Measurements from ENCODE around the gene LONRF2.
"Not testable (repeated sequence)": the region's sequence is repeated elsewhere in the genome, so short reads cannot be mapped to it uniquely, and the experiment has no call there.

LONRF2 gene

GRCh38 chr2:100260712-100261620, 61.3 kb downstream of the LONRF2 start:
- H3K4me3 Mint-ChIP-seq = no peak overlapping the region
- no peaks in the 10 kb centered on the region for H3K27me3 Mint-ChIP-seq (ENCODE audit: low read depth)
- no peaks in the 10 kb centered on the region for H3K36me3 Mint-ChIP-seq (ENCODE audit: low read depth)
- H3K4me1 Mint-ChIP-seq (ENCODE audit: low read depth) = no peaks in the 10 kb centered on the region
- H3K9me3 Mint-ChIP-seq = no peaks in the 10 kb centered on the region
- no peak overlapping the region for H3K27ac Mint-ChIP-seq

GRCh38 chr2:100259106-100259505, 63.2 kb downstream of the LONRF2 start:
- H3K27me3 Mint-ChIP-seq (ENCODE audit: low read depth) = no peaks in the 10 kb centered on the region
- no peak overlapping the region for H3K27ac Mint-ChIP-seq
- H3K36me3 Mint-ChIP-seq (ENCODE audit: low read depth) = no peaks in the 10 kb centered on the region
- no peak overlapping the region for H3K4me3 Mint-ChIP-seq
- no peaks in the 10 kb centered on the region for H3K4me1 Mint-ChIP-seq (ENCODE audit: low read depth)
- H3K9me3 Mint-ChIP-seq = no peaks in the 10 kb centered on the region

GRCh38 chr2:100257939-100258338, 64.4 kb downstream of the LONRF2 start:
- H3K36me3 Mint-ChIP-seq (ENCODE audit: low read depth) = no peaks in the 10 kb centered on the region
- H3K4me1 Mint-ChIP-seq (ENCODE audit: low read depth) = no peaks in the 10 kb centered on the region
- no peak overlapping the region for H3K4me3 Mint-ChIP-seq
- H3K27me3 Mint-ChIP-seq (ENCODE audit: low read depth) = no peaks in the 10 kb centered on the region
- no peak overlapping the region for H3K27ac Mint-ChIP-seq
- no peaks in the 10 kb centered on the region for H3K9me3 Mint-ChIP-seq

- Mint-ChIP-seq H3K36me3 (ENCODE audit: low read depth) (no peaks in the 10 kb centered on the region), H3K9me3 (no peaks in the 10 kb centered on the region), H3K4me3 (no peak overlapping the region), H3K27me3 (ENCODE audit: low read depth) (no peaks in the 10 kb centered on the region), H3K27ac (no peak overlapping the region), H3K4me1 (ENCODE audit: low read depth) (no peaks in the 10 kb centered on the region)
Measured at GRCh38 chr2:100256849-100257248, 65.5 kb downstream of the LONRF2 start.

- no peaks in the 10 kb centered on the region for H3K4me1 Mint-ChIP-seq (ENCODE audit: low read depth)
- no peaks in the 10 kb centered on the region for H3K9me3 Mint-ChIP-seq
- H3K4me3 Mint-ChIP-seq = no peak overlapping the region
- no peaks in the 10 kb centered on the region for H3K27me3 Mint-ChIP-seq (ENCODE audit: low read depth)
- no peaks in the 10 kb centered on the region for H3K36me3 Mint-ChIP-seq (ENCODE audit: low read depth)
- H3K27ac Mint-ChIP-seq = no peak overlapping the region
Measured at GRCh38 chr2:100256416-100256815, 65.9 kb downstream of the LONRF2 start.

- Mint-ChIP-seq H3K27ac (no peak overlapping the region), H3K36me3 (ENCODE audit: low read depth) (no peaks in the 10 kb centered on the region)
Measured at GRCh38 chr2:100254646-100255210, 67.6 kb downstream of the LONRF2 start.

GRCh38 chr2:100253786-100254185, 68.5 kb downstream of the LONRF2 start:
- H3K27ac Mint-ChIP-seq = no peak overlapping the region
- no peaks in the 10 kb centered on the region for H3K9me3 Mint-ChIP-seq
- H3K4me1 Mint-ChIP-seq (ENCODE audit: low read depth) = no peaks in the 10 kb centered on the region
- H3K4me3 Mint-ChIP-seq = no peak overlapping the region
- no peaks in the 10 kb centered on the region for H3K36me3 Mint-ChIP-seq (ENCODE audit: low read depth)
- H3K27me3 Mint-ChIP-seq (ENCODE audit: low read depth) = no peaks in the 10 kb centered on the region

More at GRCh38 chr2:100254646-100255210, 67.6 kb downstream of the LONRF2 start:
- H3K4me1 Mint-ChIP-seq (ENCODE audit: low read depth) = no peaks in the 10 kb centered on the region
- H3K9me3 Mint-ChIP-seq = no peaks in the 10 kb centered on the region
- no peaks in the 10 kb centered on the region for H3K27me3 Mint-ChIP-seq (ENCODE audit: low read depth)
- no peak overlapping the region for H3K4me3 Mint-ChIP-seq

- no peaks in the 10 kb centered on the region for H3K9me3 Mint-ChIP-seq
- no peak overlapping the region for H3K27ac Mint-ChIP-seq
- H3K4me1 Mint-ChIP-seq (ENCODE audit: low read depth) = no peaks in the 10 kb centered on the region
- H3K4me3 Mint-ChIP-seq = no peak overlapping the region
- H3K27me3 Mint-ChIP-seq (ENCODE audit: low read depth) = no peaks in the 10 kb centered on the region
- no peaks in the 10 kb centered on the region for H3K36me3 Mint-ChIP-seq (ENCODE audit: low read depth)
Measured at GRCh38 chr2:100252811-100253698, 69.2 kb downstream of the LONRF2 start.

GRCh38 chr2:100250645-100251044, 71.7 kb downstream of the LONRF2 start:
- no peak overlapping the region for H3K27ac Mint-ChIP-seq
- H3K4me3 Mint-ChIP-seq = no peak overlapping the region
- H3K9me3 Mint-ChIP-seq = no peaks in the 10 kb centered on the region
- no peaks in the 10 kb centered on the region for H3K27me3 Mint-ChIP-seq (ENCODE audit: low read depth)
- H3K4me1 Mint-ChIP-seq (ENCODE audit: low read depth) = no peaks in the 10 kb centered on the region
- H3K36me3 Mint-ChIP-seq (ENCODE audit: low read depth) = no peaks in the 10 kb centered on the region

- no peak overlapping the region for H3K27ac Mint-ChIP-seq
- no peaks in the 10 kb centered on the region for H3K9me3 Mint-ChIP-seq
- no peaks in the 10 kb centered on the region for H3K27me3 Mint-ChIP-seq (ENCODE audit: low read depth)
- H3K4me1 Mint-ChIP-seq (ENCODE audit: low read depth) = no peaks in the 10 kb centered on the region
- H3K4me3 Mint-ChIP-seq = no peak overlapping the region
- H3K36me3 Mint-ChIP-seq (ENCODE audit: low read depth) = no peaks in the 10 kb centered on the region
Measured at GRCh38 chr2:100248971-100249370, 73.3 kb downstream of the LONRF2 start.

GRCh38 chr2:100248556-100248955, 73.7 kb downstream of the LONRF2 start:
- H3K36me3 Mint-ChIP-seq (ENCODE audit: low read depth); H3K4me3 Mint-ChIP-seq; H3K4me1 Mint-ChIP-seq (ENCODE audit: low read depth); H3K27me3 Mint-ChIP-seq (ENCODE audit: low read depth); H3K9me3 Mint-ChIP-seq; H3K27ac Mint-ChIP-seq: not testable (repeated sequence)

GRCh38 chr2:100248044-100248330, 74.3 kb downstream of the LONRF2 start:
- no peaks in the 10 kb centered on the region for H3K4me1 Mint-ChIP-seq (ENCODE audit: low read depth)
- no peaks in the 10 kb centered on the region for H3K27me3 Mint-ChIP-seq (ENCODE audit: low read depth)
- H3K9me3 Mint-ChIP-seq = no peaks in the 10 kb centered on the region
- no peaks in the 10 kb centered on the region for H3K36me3 Mint-ChIP-seq (ENCODE audit: low read depth)
- H3K4me3 Mint-ChIP-seq = no peak overlapping the region
- H3K27ac Mint-ChIP-seq = no peak overlapping the region

GRCh38 chr2:100247256-100248043, 74.9 kb downstream of the LONRF2 start:
- Mint-ChIP-seq H3K4me3 (no peak overlapping the region), H3K9me3 (no peaks in the 10 kb centered on the region), H3K27ac (no peak overlapping the region), H3K4me1 (ENCODE audit: low read depth) (no peaks in the 10 kb centered on the region), H3K27me3 (ENCODE audit: low read depth) (no peaks in the 10 kb centered on the region), H3K36me3 (ENCODE audit: low read depth) (no peaks in the 10 kb centered on the region)

All from T-helper 1 cell treated with Interleukin-12 subunit alpha and Interleukin-12 subunit beta and Interleukin-4 antibody, amounts not matched to agents 30 μg/mL and 1 μg/mL, for 36 hours (primary cell).